GM23248 (cell line): ENCODE results near the gene IZUMO4. TPM values are rescaled to one million over a fixed set of nuclear protein-coding genes. Genes with fewer than 3 reads are reported as not detected.

Experiments used
- DNase-seq: peaks from one replicate; pipeline ENCODE4 v3.0.0-alpha.2; 2015
- H2AFZ ChIP-seq: fragments of 200-600 bp; sonication (generic); 2 replicates; pipeline ENCODE4 v1.6.1; 2016; ENCODE audit warnings: antibody characterized with exemption
- H3F3A ChIP-seq: fragments of 200-600 bp; sonication (generic); 2 replicates; pipeline ENCODE4 v1.6.1; 2016; ENCODE audit warnings: mild to moderate bottlenecking, antibody characterized with exemption, mixed run types; ENCODE audit not compliant: insufficient read depth
- H3K27ac ChIP-seq: fragments of 200-600 bp; sonication (generic); 2 replicates; pipeline ENCODE4 v1.5.1; 2016; ENCODE audit warnings: mild to moderate bottlenecking
- H3K27me3 ChIP-seq: fragments of 200-600 bp; sonication (generic); replicated peaks from 2 replicates; pipeline ENCODE4 v1.6.1; 2016; ENCODE audit warnings: mild to moderate bottlenecking; ENCODE audit not compliant: insufficient read depth
- H3K36me3 ChIP-seq: fragments of 200-600 bp; sonication (generic); 2 replicates; pipeline ENCODE4 v1.6.1; 2016; ENCODE audit warnings: low read depth, mild to moderate bottlenecking
- H3K4me1 ChIP-seq: fragments of 200-600 bp; sonication (generic); 2 replicates; pipeline ENCODE4 v1.6.1; 2016; ENCODE audit warnings: mild to moderate bottlenecking; ENCODE audit not compliant: insufficient read depth
- H3K4me2 ChIP-seq: fragments of 200-600 bp; sonication (generic); one replicate; pipeline ENCODE4 v1.6.1; 2016; ENCODE audit warnings: mild to moderate bottlenecking; ENCODE audit not compliant: unreplicated experiment
- H3K4me3 ChIP-seq: fragments of 200-600 bp; sonication (generic); 2 replicates; pipeline ENCODE4 v1.5.1; 2016; ENCODE audit warnings: mild to moderate bottlenecking
- H3K79me2 ChIP-seq: fragments of 200-600 bp; sonication (generic); 2 replicates; pipeline ENCODE4 v1.6.1; 2016; ENCODE audit warnings: mild to moderate bottlenecking; ENCODE audit not compliant: insufficient read depth
- H3K9ac ChIP-seq: fragments of 200-600 bp; sonication (generic); 2 replicates; pipeline ENCODE4 v1.6.1; 2016; ENCODE audit warnings: mild to moderate bottlenecking
- H3K9me2 ChIP-seq: fragments of 200-600 bp; sonication (generic); 2 replicates; pipeline ENCODE4 v1.6.1; 2016; ENCODE audit warnings: mixed run types, mild to moderate bottlenecking, moderate library complexity; ENCODE audit not compliant: insufficient read depth
- H3K9me3 ChIP-seq: fragments of 200-600 bp; sonication (generic); one replicate; pipeline ENCODE4 v1.6.1; 2017; ENCODE audit warnings: low read depth
- H4K20me1 ChIP-seq: fragments of 200-600 bp; sonication (generic); 2 replicates; pipeline ENCODE4 v1.6.0; 2016; ENCODE audit not compliant: insufficient read depth
- EZH2 ChIP-seq: fragments of 200-600 bp; sonication (generic); IDR thresholded peaks from 2 replicates; pipeline ENCODE4 v1.6.1; 2018; ENCODE audit warnings: antibody characterized with exemption, mild to moderate bottlenecking; ENCODE audit not compliant: insufficient read depth, poor library complexity, severe bottlenecking
- EZH2phosphoT487 ChIP-seq: fragments of 200-600 bp; sonication (generic); IDR thresholded peaks from 2 replicates; pipeline ENCODE4 v1.6.1; 2018; ENCODE audit warnings: antibody characterized with exemption, moderate library complexity, mild to moderate bottlenecking, low read depth; ENCODE audit not compliant: insufficient read depth
- WGBS, 2 experiments: methylation state at CpG; one replicate each; pipeline ENCODE4 v1.1.6; 2015 to 2017; ENCODE audit warnings: low lambda C conversion rate in 2 of 2, low coverage in 1 of 2; ENCODE audit errors: missing lambda C conversion rate in 2 of 2; 5-methylcytosine and 5-hydroxymethylcytosine counted together
- in situ Hi-C: fragments of 300-500 bp; cut with MboI; formaldehyde crosslinking; loops from 2 replicates; pipeline ENCODE4 v1.15.0; 2020
- polyA plus RNA-seq: library from polyadenylated mRNA; unstranded; fragments of >200 nt; fragmentation: Nextera tagmentation; extraction: Ambion mirVana; gene quantifications from 2 replicates; pipeline ENCODE4 v1.2.1, GENCODE V29; 2016
- total RNA-seq: library from RNA; depleted of rRNA; stranded (reverse); fragments of >200 nt; shearing (Covaris generic); gene quantifications from 2 replicates; pipeline ENCODE4 v1.2.3, GENCODE V29; 2014

Gene IZUMO4
- total and polyA plus RNA-seq, 2 experiments from 2014 or later: 0.89 to 1.6 TPM

GRCh38 chr19:2115911-2116426, 19.3 kb downstream of the IZUMO4 start:
- H3F3A ChIP-seq: no peaks in the 10 kb centered on the region
- no peak for DNase-seq
- no peak overlapping the region for H2AFZ ChIP-seq
- no peaks in the 10 kb centered on the region for H3K27me3 ChIP-seq
- H3K4me1 ChIP-seq: peaks cover 4% of the 10 kb centered on the region; the same call in 1 of the 2 replicates
- no peak overlapping the region for H3K27ac ChIP-seq
- H4K20me1 ChIP-seq: no peaks in the 10 kb centered on the region
- in situ Hi-C loops: no loop called here
- H3K9me3 ChIP-seq: no peaks in the 10 kb centered on the region
- H3K9me2 ChIP-seq: no peaks in the 10 kb centered on the region
- H3K36me3 ChIP-seq: peaks cover 15% of the 10 kb centered on the region
- H3K79me2 ChIP-seq: 0 out of 2 replicates have a peak, but pooled peaks cover 3% of the 10 kb centered on the region
- H3K4me2 ChIP-seq: no peak overlapping the region
- no peak overlapping the region for H3K9ac ChIP-seq
- 94 to 100% methylated on average over 17 to 24 of the region's 24 CpGs for WGBS, 2 experiments
- TF ChIP-seq EZH2phosphoT487: no peak
- TF ChIP-seq EZH2: no peak
- H3K4me3 ChIP-seq: no peak overlapping the region

GRCh38 chr19:2116507-2116906, 19.8 kb downstream of the IZUMO4 start:
- Histone ChIP-seq H3K36me3 (peaks cover 15% of the 10 kb centered on the region), H3K4me1 (peaks cover 4% of the 10 kb centered on the region; the same call in 1 of the 2 replicates), H3K4me3 (no peak overlapping the region), H3K9me3 (no peaks in the 10 kb centered on the region), H3K27me3 (no peaks in the 10 kb centered on the region), H3K79me2 (0 out of 2 replicates have a peak, but pooled peaks cover 3% of the 10 kb centered on the region), H3K27ac (no peak overlapping the region), H3F3A (no peaks in the 10 kb centered on the region), H4K20me1 (no peaks in the 10 kb centered on the region), H3K4me2 (no peak overlapping the region), H3K9me2 (no peaks in the 10 kb centered on the region), H2AFZ (no peak overlapping the region), H3K9ac (no peak overlapping the region)
- no peak for TF ChIP-seq EZH2phosphoT487
- no peak for TF ChIP-seq EZH2
- in situ Hi-C loops: no loop called here
- no peak for DNase-seq
- 92 to 96% methylated on average over 25 of the region's 25 CpGs for WGBS, 2 experiments

- in situ Hi-C loops: no loop called here
- Histone ChIP-seq H3K4me1 (peaks cover 4% of the 10 kb centered on the region; the same call in 1 of the 2 replicates), H3F3A (no peaks in the 10 kb centered on the region), H3K27ac (no peak overlapping the region), H3K79me2 (peaks cover 3% of the 10 kb centered on the region; the same call in 1 of the 2 replicates), H4K20me1 (no peaks in the 10 kb centered on the region), H3K4me3 (no peak overlapping the region), H3K4me2 (no peak overlapping the region), H3K36me3 (peaks cover 17% of the 10 kb centered on the region), H3K9me3 (no peaks in the 10 kb centered on the region), H3K9ac (no peak overlapping the region), H2AFZ (no peak overlapping the region), H3K9me2 (no peaks in the 10 kb centered on the region), H3K27me3 (no peaks in the 10 kb centered on the region)
- no peak for DNase-seq
- TF ChIP-seq EZH2phosphoT487 (no peak), EZH2 (no peak)
- 87 to 90% methylated on average over 27 of the region's 27 CpGs for WGBS, 2 experiments
These were observed 20.7 kb downstream of the IZUMO4 start for GRCh38 chr19:2117215-2117960.

- no peaks in the 10 kb centered on the region for H3K9me2 ChIP-seq
- 93 to 94% methylated on average over 18 of the region's 18 CpGs for WGBS, 2 experiments
- no peak overlapping the region for H3K4me2 ChIP-seq
- H3K27ac ChIP-seq: no peak overlapping the region
- no peaks in the 10 kb centered on the region for H3F3A ChIP-seq
- H3K4me3 ChIP-seq: no peak overlapping the region
- H3K9me3 ChIP-seq: no peaks in the 10 kb centered on the region
- no peaks in the 10 kb centered on the region for H3K27me3 ChIP-seq
- no peak overlapping the region for H3K9ac ChIP-seq
- in situ Hi-C loops: no loop called here
- TF ChIP-seq EZH2phosphoT487 (no peak), EZH2 (no peak)
- peaks cover 3% of the 10 kb centered on the region; the same call in 1 of the 2 replicates for H3K79me2 ChIP-seq
- H3K36me3 ChIP-seq: peaks cover 28% of the 10 kb centered on the region
- DNase-seq: no peak
- no peaks in the 10 kb centered on the region for H4K20me1 ChIP-seq
- no peak overlapping the region for H2AFZ ChIP-seq
- H3K4me1 ChIP-seq: peaks cover 4% of the 10 kb centered on the region; the same call in 1 of the 2 replicates
These were observed 21.7 kb downstream of the IZUMO4 start for GRCh38 chr19:2118438-2118837.
